Measurements from ENCODE around the gene TXNDC11. TPM values are rescaled to one million over a fixed set of nuclear protein-coding genes. Genes with fewer than 3 reads are reported as not detected.

Gene TXNDC11
- total and polyA plus RNA-seq, 2 experiments from 2014 or later = 6.8 to 12.0 TPM

DNA sequence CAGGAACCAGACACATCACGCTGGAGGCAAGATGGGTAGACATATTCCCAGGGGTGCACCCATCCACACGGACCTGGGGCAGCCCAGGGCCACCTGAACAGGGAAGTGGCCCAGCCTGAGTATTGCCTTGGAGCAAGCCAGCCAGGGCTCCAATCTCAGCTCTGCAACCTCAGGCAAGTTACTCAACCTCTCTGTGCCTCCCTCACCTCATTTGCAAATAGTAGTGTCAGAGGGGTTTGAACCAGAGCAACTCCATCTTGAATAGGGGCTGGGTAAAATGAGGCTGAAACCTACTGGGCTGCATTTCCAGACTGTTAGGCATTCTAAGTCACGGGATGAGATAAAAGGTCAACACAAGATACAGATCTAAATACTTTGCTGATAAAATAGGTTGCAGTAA, 109.5 kb downstream of the TXNDC11 start:
- TF ChIP-seq STAT1 (IDR thresholded peaks at IDR 0.05; ENCODE audit: unreplicated experiment) (no peak), EZH2phosphoT487 (IDR thresholded peaks at IDR 0.05; ENCODE audit: unreplicated experiment) (no peak), JUNB (IDR thresholded peaks at IDR 0.05; ENCODE audit: unreplicated experiment) (no peak), REST (IDR thresholded peaks at IDR 0.05; ENCODE audit: unreplicated experiment) (no peak), CREB1 (CRISPR knock-in tag; IDR thresholded peaks at IDR 0.05; ENCODE audit: low read depth) (no peak), ZNF331 (CRISPR knock-in tag; IDR thresholded peaks at IDR 0.05; ENCODE audit: low read depth) (no peak), POLR2AphosphoS5 (IDR thresholded peaks at IDR 0.05; ENCODE audit: low read depth) (no peak), ZNF114 (CRISPR knock-in tag; IDR thresholded peaks at IDR 0.05) (no peak)
- TF ChIP-seq, protein P1, sequence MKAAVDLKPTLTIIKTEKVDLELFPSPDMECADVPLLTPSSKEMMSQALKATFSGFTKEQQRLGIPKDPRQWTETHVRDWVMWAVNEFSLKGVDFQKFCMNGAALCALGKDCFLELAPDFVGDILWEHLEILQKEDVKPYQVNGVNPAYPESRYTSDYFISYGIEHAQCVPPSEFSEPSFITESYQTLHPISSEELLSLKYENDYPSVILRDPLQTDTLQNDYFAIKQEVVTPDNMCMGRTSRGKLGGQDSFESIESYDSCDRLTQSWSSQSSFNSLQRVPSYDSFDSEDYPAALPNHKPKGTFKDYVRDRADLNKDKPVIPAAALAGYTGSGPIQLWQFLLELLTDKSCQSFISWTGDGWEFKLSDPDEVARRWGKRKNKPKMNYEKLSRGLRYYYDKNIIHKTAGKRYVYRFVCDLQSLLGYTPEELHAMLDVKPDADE (IDR thresholded peaks at IDR 0.05) = no peak
- no peaks in the 10 kb centered on the region for H3K27me3 ChIP-seq (ENCODE audit: insufficient read depth)
- Mint-ChIP-seq H3K4me3 (no peak overlapping the region), H3K27ac (no peak overlapping the region), H3K9me3 (no peaks in the 10 kb centered on the region; the same call in 2 of the 3 replicates), H3K27me3 (ENCODE audit: insufficient read depth, low read depth, poor library complexity) (peaks cover 16% of the 10 kb centered on the region), H3K36me3 (ENCODE audit: low read depth) (no peaks in the 10 kb centered on the region), H3K4me1 (peaks cover 30% of the 10 kb centered on the region)
- no peak overlapping the region for H3K4me2 ChIP-seq
- H3K36me3 ChIP-seq (ENCODE audit: insufficient read depth) = no peaks in the 10 kb centered on the region
- H3F3A ChIP-seq (replicated peaks; ENCODE audit: low read depth) = peaks cover 14% of the 10 kb centered on the region; the same call in 1 of the 2 replicates
- peaks cover 6% of the 10 kb centered on the region; the same call in 1 of the 2 replicates for H3K4me1 ChIP-seq (ENCODE audit: insufficient read depth)
- DNase-seq (ENCODE audit: low spot score) (no peak), ATAC-seq (no peak)
- H3K27ac ChIP-seq (ENCODE audit: low read depth) = no peak overlapping the region
- H2AFZ ChIP-seq = no peak overlapping the region
- H4K20me1 ChIP-seq (replicated peaks; ENCODE audit: insufficient read depth) = no peaks in the 10 kb centered on the region
- H3K4me3 ChIP-seq = no peak overlapping the region
- H3K9me2 ChIP-seq (ENCODE audit: insufficient read depth) = no peaks in the 10 kb centered on the region
- H3K79me2 ChIP-seq (replicated peaks; ENCODE audit: insufficient read depth) = no peaks in the 10 kb centered on the region

- Histone ChIP-seq H3K4me1 (ENCODE audit: insufficient read depth) (peaks cover 6% of the 10 kb centered on the region; the same call in 1 of the 2 replicates), H4K20me1 (replicated peaks; ENCODE audit: insufficient read depth) (no peaks in the 10 kb centered on the region), H3K4me2 (no peak overlapping the region), H2AFZ (no peak overlapping the region; the same call in 1 of the 2 replicates), H3K36me3 (ENCODE audit: insufficient read depth) (no peaks in the 10 kb centered on the region), H3K4me3 (no peak overlapping the region), H3F3A (replicated peaks; ENCODE audit: low read depth) (peaks cover 13% of the 10 kb centered on the region; the same call in 1 of the 2 replicates), H3K27ac (ENCODE audit: low read depth) (no peak overlapping the region), H3K79me2 (replicated peaks; ENCODE audit: insufficient read depth) (no peaks in the 10 kb centered on the region), H3K9me2 (ENCODE audit: insufficient read depth) (no peaks in the 10 kb centered on the region), H3K27me3 (ENCODE audit: insufficient read depth) (no peaks in the 10 kb centered on the region)
- Mint-ChIP-seq H3K9me3 (no peaks in the 10 kb centered on the region; the same call in 2 of the 3 replicates), H3K4me1 (peaks cover 30% of the 10 kb centered on the region), H3K27me3 (ENCODE audit: insufficient read depth, low read depth, poor library complexity) (peaks cover 16% of the 10 kb centered on the region), H3K27ac (no peak overlapping the region), H3K4me3 (no peak overlapping the region), H3K36me3 (ENCODE audit: low read depth) (no peaks in the 10 kb centered on the region)
- TF ChIP-seq EZH2 (IDR thresholded peaks at IDR 0.05; ENCODE audit: low read depth, unreplicated experiment) (no peak), STAT1 (IDR thresholded peaks at IDR 0.05; ENCODE audit: unreplicated experiment) (no peak), CREB1 (CRISPR knock-in tag; IDR thresholded peaks at IDR 0.05; ENCODE audit: low read depth) (no peak), REST (IDR thresholded peaks at IDR 0.05; ENCODE audit: unreplicated experiment) (no peak), ZNF331 (CRISPR knock-in tag; IDR thresholded peaks at IDR 0.05; ENCODE audit: low read depth) (no peak), NANOG (IDR thresholded peaks at IDR 0.05; ENCODE audit: borderline replicate concordance) (no peak), POLR2AphosphoS5 (IDR thresholded peaks at IDR 0.05; ENCODE audit: low read depth) (no peak), JUNB (IDR thresholded peaks at IDR 0.05; ENCODE audit: unreplicated experiment) (no peak)
- no peak for ATAC-seq
- DNase-seq (ENCODE audit: low spot score) = no peak
These were observed 110.2 kb downstream of the TXNDC11 start for GRCh38 chr16:11632455-11632939.
